ENCODE results near the gene DCAF7. TPM values are rescaled to one million over a fixed set of nuclear protein-coding genes. Genes with fewer than 3 reads are reported as not detected.

Gene DCAF7
- total RNA-seq, 1 experiment from 2014 or later, result 58.9 TPM

DNA sequence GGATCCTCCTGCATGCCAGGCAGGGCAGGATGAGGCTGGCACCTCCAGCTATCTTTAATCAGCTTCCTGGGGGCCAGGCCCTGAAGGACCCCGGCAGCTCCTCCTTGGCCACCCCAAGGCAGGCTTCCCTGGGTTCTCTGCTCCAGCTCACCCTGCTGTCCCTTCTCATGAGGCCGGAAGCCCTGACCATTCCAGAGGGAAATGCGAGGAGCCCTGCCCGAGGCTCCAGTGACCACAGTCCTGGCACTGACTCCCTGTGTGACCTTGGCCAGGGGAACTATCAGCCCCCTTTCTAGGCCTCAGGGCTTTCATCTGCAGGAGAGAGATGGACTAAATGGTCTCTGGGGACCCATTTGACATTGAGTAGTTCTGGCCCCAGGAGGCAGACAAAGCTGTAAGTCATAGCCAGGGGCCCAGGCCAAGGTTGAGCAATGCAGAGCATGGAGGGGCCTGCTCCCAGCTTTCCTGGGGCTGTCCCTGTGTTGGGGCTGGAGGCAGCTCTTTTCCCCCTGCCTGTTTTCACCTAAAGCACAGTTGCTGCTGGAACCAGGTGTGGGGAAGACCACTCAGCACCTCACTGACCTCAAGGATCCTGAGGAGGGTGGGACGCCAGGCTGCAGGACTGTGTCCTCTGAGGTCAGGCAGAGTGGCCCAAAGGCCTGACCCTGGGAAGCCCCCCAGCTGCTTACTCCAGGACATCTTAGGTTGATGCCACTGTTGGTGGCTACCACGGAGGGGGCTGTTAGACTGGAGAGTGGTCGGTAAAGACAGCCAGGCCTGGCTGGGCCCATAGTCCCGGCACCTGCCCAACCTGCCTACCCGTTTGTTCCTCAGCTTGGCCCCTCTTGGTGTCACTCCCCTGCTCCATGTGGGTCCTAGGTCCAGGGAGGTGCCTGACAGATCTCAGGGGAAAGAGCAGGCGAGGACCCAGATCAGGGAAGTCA is 19.0 kb upstream of the DCAF7 start:
- Mint-ChIP-seq H3K4me1 (ENCODE audit: low read depth, unreplicated experiment) (no peaks in the 10 kb centered on the region), H3K36me3 (ENCODE audit: insufficient read depth, unreplicated experiment) (no peaks in the 10 kb centered on the region), H3K27ac (ENCODE audit: unreplicated experiment) (no peak overlapping the region), H3K9me3 (ENCODE audit: low read depth, unreplicated experiment) (no peaks in the 10 kb centered on the region), H3K27me3 (ENCODE audit: unreplicated experiment) (peaks cover 37% of the 10 kb centered on the region), H3K4me3 (ENCODE audit: low read depth, unreplicated experiment) (no peak overlapping the region)
- TF ChIP-seq, protein P1, sequence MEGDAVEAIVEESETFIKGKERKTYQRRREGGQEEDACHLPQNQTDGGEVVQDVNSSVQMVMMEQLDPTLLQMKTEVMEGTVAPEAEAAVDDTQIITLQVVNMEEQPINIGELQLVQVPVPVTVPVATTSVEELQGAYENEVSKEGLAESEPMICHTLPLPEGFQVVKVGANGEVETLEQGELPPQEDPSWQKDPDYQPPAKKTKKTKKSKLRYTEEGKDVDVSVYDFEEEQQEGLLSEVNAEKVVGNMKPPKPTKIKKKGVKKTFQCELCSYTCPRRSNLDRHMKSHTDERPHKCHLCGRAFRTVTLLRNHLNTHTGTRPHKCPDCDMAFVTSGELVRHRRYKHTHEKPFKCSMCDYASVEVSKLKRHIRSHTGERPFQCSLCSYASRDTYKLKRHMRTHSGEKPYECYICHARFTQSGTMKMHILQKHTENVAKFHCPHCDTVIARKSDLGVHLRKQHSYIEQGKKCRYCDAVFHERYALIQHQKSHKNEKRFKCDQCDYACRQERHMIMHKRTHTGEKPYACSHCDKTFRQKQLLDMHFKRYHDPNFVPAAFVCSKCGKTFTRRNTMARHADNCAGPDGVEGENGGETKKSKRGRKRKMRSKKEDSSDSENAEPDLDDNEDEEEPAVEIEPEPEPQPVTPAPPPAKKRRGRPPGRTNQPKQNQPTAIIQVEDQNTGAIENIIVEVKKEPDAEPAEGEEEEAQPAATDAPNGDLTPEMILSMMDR (IDR thresholded peaks at IDR 0.05; ENCODE audit: unreplicated experiment), result no peak
- CTCF ChIA-PET, result interaction anchor here (0.8 kb wide), 1 partner anchor 12 kb away, joined by 5 read pairs; no protein-coding TSS in a partner anchor
- intact Hi-C loops (cut with micrococcal nuclease; ENCODE audit: unreplicated experiment), result no loop called here
- no peak for DNase-seq
- BruUV-seq (replicated peaks), result no TSS peak

DNA sequence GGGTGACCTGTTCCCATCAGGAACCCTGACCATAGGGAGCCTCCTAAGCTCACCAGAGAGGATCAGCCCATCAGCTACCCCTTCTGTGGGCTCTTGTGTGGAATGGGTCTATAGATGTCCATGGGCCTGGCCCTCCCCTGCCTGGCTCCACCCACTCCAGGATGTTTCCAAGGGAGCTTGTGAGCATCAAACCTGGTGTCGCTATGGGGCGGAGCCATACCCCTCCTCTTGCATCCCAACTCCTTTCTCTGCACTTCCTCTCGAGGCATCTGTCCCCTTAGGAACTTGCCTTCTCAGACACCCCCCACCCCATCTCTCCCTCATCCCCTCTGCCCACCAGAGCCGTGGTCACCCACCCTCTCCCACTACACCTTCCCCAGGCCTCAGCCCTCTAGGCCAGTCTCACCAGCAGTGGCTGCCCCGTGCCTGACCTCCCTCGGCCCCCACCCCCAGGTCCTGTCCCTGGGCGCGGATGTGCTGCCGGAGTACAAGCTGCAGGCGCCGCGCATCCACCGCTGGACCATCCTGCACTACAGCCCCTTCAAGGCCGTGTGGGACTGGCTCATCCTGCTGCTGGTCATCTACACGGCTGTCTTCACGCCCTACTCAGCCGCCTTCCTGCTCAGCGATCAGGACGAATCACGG is 16.7 kb upstream of the DCAF7 start:
- H3K27ac Mint-ChIP-seq (ENCODE audit: unreplicated experiment), result no peak overlapping the region
- TF ChIP-seq, protein P1 (IDR thresholded peaks at IDR 0.05; ENCODE audit: unreplicated experiment), result no peak
- no TSS peak for BruUV-seq (replicated peaks)
- CTCF ChIA-PET, result no interaction called here
- no peak overlapping the region for H3K4me3 Mint-ChIP-seq (ENCODE audit: low read depth, unreplicated experiment)
- no peaks in the 10 kb centered on the region for H3K9me3 Mint-ChIP-seq (ENCODE audit: low read depth, unreplicated experiment)
- H3K36me3 Mint-ChIP-seq (ENCODE audit: insufficient read depth, unreplicated experiment), result no peaks in the 10 kb centered on the region
- no peaks in the 10 kb centered on the region for H3K4me1 Mint-ChIP-seq (ENCODE audit: low read depth, unreplicated experiment)
- no peak for DNase-seq
- peaks cover 27% of the 10 kb centered on the region for H3K27me3 Mint-ChIP-seq (ENCODE audit: unreplicated experiment)
- intact Hi-C loops (cut with micrococcal nuclease; ENCODE audit: unreplicated experiment), result no loop called here

DNA sequence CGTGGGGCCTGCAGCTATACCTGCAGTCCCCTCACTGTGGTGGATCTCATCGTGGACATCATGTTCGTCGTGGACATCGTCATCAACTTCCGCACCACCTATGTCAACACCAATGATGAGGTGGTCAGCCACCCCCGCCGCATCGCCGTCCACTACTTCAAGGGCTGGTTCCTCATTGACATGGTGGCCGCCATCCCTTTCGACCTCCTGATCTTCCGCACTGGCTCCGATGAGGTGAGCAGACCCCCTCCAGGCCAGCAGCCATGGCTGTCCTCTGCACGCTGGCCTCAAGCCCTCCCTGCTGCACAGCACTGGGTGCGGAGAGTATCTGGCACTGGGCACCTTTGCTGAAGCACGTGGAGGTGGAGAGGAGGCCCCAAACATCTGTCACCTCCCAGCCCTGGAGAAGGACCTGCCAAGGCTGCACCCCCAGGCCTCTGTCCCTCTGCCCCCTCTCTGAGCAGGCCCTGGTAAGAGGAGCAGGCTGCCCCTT is 16.2 kb upstream of the DCAF7 start:
- no peak overlapping the region for H3K27ac Mint-ChIP-seq (ENCODE audit: unreplicated experiment)
- CTCF ChIA-PET, result no interaction called here
- intact Hi-C loops (cut with micrococcal nuclease; ENCODE audit: unreplicated experiment), result no loop called here
- no peak for DNase-seq
- BruUV-seq (replicated peaks), result no TSS peak
- TF ChIP-seq, protein P1 (IDR thresholded peaks at IDR 0.05; ENCODE audit: unreplicated experiment), result no peak
- H3K27me3 Mint-ChIP-seq (ENCODE audit: unreplicated experiment), result peaks cover 32% of the 10 kb centered on the region
- no peaks in the 10 kb centered on the region for H3K9me3 Mint-ChIP-seq (ENCODE audit: low read depth, unreplicated experiment)
- H3K4me3 Mint-ChIP-seq (ENCODE audit: low read depth, unreplicated experiment), result no peak overlapping the region
- H3K36me3 Mint-ChIP-seq (ENCODE audit: insufficient read depth, unreplicated experiment), result no peaks in the 10 kb centered on the region
- H3K4me1 Mint-ChIP-seq (ENCODE audit: low read depth, unreplicated experiment), result no peaks in the 10 kb centered on the region

DNA sequence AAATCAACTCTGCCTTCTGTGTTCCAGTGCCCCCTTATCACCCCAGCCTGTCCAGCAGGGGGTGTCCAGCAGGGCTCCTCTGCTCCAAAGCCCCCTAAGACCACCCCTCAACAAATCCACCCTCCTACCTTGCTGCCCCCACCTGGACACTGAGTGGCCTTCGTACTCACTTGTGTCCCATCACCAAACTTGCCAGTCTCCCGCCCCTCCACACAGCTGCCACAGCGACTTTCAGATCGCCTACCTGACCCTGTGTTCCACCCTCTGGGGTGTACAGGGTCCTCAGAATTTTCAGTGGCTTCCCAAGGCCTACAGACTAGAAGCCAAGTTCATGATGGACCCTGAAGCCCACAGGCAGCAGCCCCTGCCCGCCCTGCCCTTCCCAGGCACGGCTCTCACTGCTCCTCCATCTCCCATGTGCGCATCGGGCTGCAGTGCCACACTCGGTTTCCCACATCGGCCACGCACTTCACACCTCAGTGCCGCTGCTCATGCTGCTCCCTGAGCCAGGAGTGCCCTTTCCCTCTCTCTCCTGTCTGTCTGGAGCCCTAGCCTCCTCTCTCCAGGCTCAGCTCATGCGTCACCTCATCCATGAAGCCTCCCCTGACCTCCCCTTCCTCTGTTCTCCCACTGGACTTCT is 15.3 kb upstream of the DCAF7 start:
- Mint-ChIP-seq H3K36me3 (ENCODE audit: insufficient read depth, unreplicated experiment) (no peaks in the 10 kb centered on the region), H3K4me3 (ENCODE audit: low read depth, unreplicated experiment) (no peak overlapping the region), H3K27ac (ENCODE audit: unreplicated experiment) (no peak overlapping the region), H3K4me1 (ENCODE audit: low read depth, unreplicated experiment) (no peaks in the 10 kb centered on the region), H3K27me3 (ENCODE audit: unreplicated experiment) (peaks cover 40% of the 10 kb centered on the region), H3K9me3 (ENCODE audit: low read depth, unreplicated experiment) (no peaks in the 10 kb centered on the region)
- intact Hi-C loops (cut with micrococcal nuclease; ENCODE audit: unreplicated experiment), result no loop called here
- CTCF ChIA-PET, result no interaction called here
- no TSS peak for BruUV-seq (replicated peaks)
- TF ChIP-seq, protein P1 (IDR thresholded peaks at IDR 0.05; ENCODE audit: unreplicated experiment), result no peak
- DNase-seq, result no peak
